Fibroblast of the aortic adventitia (primary cell): Measurements from ENCODE around the gene ARVCF. TPM values are rescaled to one million over a fixed set of nuclear protein-coding genes. Genes with fewer than 3 reads are reported as not detected.
"Not testable (repeated sequence)": the region's sequence is repeated elsewhere in the genome, so short reads cannot be mapped to it uniquely, and the experiment has no call there.

Source experiments
- DNase-seq: peaks from one replicate; pipeline ENCODE4 v3.0.0-alpha.2; 2010; ENCODE audit warnings: low read depth
- H3K4me3 ChIP-seq: 2 replicates; pipeline ENCODE4 v1.5.1; 2011; ENCODE audit warnings: low read depth, mild to moderate bottlenecking, control low read depth, low read length, moderate library complexity
- total RNA-seq: library from RNA; depleted of rRNA; stranded (reverse); fragments of >200 nt; gene quantifications from 2 replicates; pipeline ENCODE4 v1.2.3, GENCODE V29; 2012; ENCODE audit warnings: low replicate concordance
- TF ChIP-seq, protein P1 (sequence below): IDR thresholded peaks from 2 replicates; pipeline ENCODE4 v1.5.1; 2011; ENCODE audit warnings: mild to moderate bottlenecking, low read length, control low read depth, inconsistent platforms; ENCODE audit not compliant: insufficient read depth

ARVCF gene
- total RNA-seq, 1 donor: 12.9 TPM

GRCh38 chr22:19932367-19933206, 84.0 kb downstream of the ARVCF start:
- H3K4me3 ChIP-seq: no peak overlapping the region
- DNase-seq: no peak
- TF ChIP-seq, protein P1, sequence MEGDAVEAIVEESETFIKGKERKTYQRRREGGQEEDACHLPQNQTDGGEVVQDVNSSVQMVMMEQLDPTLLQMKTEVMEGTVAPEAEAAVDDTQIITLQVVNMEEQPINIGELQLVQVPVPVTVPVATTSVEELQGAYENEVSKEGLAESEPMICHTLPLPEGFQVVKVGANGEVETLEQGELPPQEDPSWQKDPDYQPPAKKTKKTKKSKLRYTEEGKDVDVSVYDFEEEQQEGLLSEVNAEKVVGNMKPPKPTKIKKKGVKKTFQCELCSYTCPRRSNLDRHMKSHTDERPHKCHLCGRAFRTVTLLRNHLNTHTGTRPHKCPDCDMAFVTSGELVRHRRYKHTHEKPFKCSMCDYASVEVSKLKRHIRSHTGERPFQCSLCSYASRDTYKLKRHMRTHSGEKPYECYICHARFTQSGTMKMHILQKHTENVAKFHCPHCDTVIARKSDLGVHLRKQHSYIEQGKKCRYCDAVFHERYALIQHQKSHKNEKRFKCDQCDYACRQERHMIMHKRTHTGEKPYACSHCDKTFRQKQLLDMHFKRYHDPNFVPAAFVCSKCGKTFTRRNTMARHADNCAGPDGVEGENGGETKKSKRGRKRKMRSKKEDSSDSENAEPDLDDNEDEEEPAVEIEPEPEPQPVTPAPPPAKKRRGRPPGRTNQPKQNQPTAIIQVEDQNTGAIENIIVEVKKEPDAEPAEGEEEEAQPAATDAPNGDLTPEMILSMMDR: no peak

DNA sequence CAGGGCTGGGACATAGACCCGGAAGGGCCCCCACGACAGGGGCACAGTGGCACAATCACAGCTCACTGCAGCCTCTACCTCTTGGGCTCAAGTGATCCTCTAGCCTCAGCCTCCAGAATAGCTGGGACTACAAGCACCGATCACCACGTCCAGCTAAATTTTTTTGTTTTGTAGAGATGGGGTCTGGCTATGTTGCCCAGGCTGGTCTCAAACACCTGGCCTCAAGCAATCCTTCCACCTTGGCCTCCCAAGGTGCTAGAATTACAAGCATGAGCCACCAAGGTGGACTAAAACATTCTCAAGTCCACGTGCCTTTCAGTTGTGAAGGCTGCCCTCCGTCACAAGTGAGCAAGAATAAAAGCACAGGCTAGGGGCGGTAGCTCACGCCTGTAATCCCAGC, 85.1 kb downstream of the ARVCF start:
- H3K4me3 ChIP-seq: no peak overlapping the region
- TF ChIP-seq, protein P1: no peak
- no peak for DNase-seq

DNA sequence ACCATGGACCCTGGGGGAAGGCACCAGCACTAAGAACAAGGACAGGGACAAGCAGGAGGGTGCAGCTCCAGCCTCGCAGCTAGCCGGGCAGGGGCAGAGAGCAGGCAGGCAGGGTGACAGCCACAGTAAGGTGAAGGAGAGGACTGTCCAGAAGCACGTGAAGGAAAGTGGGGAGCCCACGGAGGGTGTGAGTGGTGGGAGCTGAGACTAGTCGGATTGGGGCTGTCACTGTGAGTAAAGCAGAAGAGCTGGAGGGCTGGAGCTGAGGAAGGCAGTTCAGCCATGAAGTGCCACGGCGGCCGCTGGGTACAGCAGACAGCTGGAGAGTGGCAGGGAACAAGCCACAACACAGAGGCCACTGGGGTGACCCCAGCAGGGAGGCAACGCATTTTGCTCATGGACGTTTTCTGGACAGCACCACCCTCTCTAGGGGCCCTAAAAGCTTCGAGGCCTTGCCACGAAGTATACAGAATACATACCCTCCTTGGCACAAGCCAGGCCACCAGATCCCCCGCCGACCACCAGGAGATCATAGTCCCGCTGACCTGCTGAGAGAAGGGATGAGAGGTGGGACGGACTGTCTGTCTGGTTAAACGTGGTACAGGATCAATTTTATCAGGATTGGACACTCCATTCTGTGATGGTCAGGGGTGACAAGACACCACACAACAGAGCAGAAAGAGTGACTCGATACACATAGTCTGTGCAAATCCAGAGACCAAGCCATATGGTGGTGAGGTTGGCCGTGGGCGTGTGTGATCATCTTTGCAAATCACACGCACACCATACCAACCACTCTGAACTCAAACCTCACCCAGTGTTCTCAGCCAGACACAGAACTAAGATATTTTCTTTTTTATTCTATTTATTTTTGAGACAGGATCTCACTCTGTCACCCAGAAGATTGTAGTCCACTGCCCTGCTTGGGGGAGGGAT, 85.8 kb downstream of the ARVCF start:
- no peak for DNase-seq
- H3K4me3 ChIP-seq: no peak overlapping the region
- TF ChIP-seq, protein P1: no peak

DNA sequence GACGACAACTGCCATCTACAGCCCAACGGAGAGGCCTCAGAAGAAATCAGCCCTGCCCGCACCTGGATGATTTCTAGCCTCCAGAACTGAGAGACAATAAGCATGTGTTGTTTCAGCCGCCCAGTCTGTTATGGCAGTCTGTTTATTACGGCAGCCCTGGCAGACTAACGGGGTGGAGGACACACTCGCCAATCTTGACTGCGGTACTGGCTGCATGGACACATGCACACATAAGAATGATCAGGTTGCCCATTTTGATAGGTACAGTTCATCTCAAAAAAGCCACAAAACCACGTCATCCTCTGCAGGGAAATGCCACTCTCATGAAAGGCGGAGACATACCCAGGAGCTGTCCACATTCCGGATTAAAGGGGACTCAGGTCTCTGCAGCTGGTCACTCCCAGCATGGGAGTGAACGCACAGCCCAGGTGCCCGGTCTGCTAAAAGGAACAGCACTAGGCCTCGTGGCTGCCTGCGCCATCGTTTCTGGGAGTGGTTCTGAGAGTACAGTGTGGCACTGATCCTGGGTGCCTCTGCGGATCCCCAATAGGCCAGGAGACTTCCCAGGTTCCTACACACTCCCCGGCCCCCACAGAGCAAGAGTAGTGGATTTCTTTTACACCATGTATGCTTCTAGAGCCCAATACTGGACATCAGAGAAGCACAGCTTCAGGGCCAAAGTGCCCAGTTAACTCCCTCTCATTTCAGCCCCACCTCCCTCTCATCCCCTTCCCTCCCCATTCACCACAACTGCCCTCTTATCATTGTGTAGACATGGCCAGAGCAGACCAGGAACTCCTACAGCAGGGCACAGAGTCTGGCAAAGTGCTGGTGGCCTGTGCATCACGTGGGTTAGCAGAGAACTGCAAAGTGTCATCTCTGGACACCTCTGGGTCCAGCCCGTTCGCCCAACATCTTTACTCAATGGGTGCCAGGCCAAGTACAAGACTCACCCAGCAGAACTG, 86.8 kb downstream of the ARVCF start:
- H3K4me3 ChIP-seq: no peak overlapping the region
- DNase-seq: no peak
- TF ChIP-seq, protein P1: no peak

- TF ChIP-seq, protein P1: no peak
- no peak for DNase-seq
- H3K4me3 ChIP-seq: no peak overlapping the region
These were observed 88.4 kb downstream of the ARVCF start for GRCh38 chr22:19928207-19928606.

GRCh38 chr22:19927696-19928095, 88.9 kb downstream of the ARVCF start:
- no peak overlapping the region for H3K4me3 ChIP-seq
- TF ChIP-seq, protein P1: no peak
- no peak for DNase-seq

DNA sequence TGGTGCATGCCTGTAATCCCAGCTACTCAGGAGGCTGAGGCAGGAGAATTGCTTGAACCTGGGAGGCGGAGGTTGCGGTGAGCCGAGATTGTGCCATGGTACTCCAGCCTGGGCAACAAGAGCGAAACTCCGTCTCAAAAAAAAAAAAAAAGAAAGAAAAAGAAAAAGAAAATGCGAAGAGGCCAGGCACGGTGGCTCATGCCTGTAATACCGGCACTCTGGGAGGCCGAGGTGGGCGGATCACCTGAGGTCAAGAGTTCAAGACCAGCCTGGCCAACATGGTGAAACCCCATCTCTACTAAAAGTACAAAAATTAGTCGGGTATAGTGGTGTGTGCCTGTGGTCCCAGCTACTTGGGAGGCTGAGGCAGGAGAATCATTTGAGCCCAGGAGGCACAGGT, 90.6 kb downstream of the ARVCF start:
- H3K4me3 ChIP-seq, DNase-seq: not testable (repeated sequence)
